Measurements from ENCODE around the gene GPR42. TPM values are rescaled to one million over a fixed set of nuclear protein-coding genes. Genes with fewer than 3 reads are reported as not detected.
A peak's percentile ranks its signal among the peaks of the same experiment; 100 is the strongest.

The GPR42 gene
- total RNA-seq, 1 experiment from 2014 or later = not detected

DNA sequence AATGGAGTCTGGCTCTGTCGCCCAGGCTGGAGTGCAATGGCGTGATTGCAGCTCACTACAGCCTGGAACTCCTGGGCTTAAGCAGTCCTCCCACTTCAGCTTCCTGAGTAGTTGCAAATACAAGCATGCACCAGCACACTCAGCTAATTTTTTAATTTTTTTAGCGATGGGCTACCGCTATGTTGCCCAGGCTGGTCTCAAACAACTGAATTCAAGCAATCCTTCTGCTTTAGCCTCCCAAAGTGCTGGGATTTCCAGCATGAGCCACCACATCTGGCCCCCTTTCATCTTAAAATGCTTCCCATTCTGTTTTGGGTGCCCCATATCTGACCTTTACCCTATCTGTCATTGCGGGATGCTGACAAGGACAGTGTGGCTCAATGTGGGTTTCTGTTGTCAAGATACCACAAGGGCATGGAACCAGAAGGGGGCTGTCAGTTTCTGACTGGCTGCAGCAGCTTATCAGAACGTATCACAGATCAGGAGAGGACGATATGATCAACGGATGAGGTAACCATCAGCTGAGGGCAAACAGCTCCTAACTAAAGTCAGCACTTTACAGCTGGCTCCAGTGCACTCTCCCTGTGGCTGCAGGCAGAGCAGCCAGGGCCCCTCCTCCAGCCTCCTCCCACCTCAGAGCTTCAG is 32.4 kb downstream of the GPR42 start:
- POLR2A ChIA-PET (ENCODE audit: low non-redundant PET) = no interaction called here
- Histone ChIP-seq H3K9me3 (ENCODE audit: low read depth, low read length, poor library complexity, severe bottlenecking) (no peaks in the 10 kb centered on the region), H3K27ac (ENCODE audit: low read depth, low read length, poor library complexity, severe bottlenecking) (no peak overlapping the region), H3K36me3 (ENCODE audit: insufficient read depth, low read length, poor library complexity, severe bottlenecking) (no peaks in the 10 kb centered on the region), H3K27me3 (replicated peaks; ENCODE audit: insufficient read depth, low read depth, low read length, poor library complexity) (peaks cover 2% of the 10 kb centered on the region), H3K4me3 (ENCODE audit: low read depth, low read length, poor library complexity, severe bottlenecking) (no peak overlapping the region), H3K4me1 (ENCODE audit: insufficient read depth, low read length, poor library complexity, severe bottlenecking) (no peaks in the 10 kb centered on the region)
- TF ChIP-seq, protein P1, sequence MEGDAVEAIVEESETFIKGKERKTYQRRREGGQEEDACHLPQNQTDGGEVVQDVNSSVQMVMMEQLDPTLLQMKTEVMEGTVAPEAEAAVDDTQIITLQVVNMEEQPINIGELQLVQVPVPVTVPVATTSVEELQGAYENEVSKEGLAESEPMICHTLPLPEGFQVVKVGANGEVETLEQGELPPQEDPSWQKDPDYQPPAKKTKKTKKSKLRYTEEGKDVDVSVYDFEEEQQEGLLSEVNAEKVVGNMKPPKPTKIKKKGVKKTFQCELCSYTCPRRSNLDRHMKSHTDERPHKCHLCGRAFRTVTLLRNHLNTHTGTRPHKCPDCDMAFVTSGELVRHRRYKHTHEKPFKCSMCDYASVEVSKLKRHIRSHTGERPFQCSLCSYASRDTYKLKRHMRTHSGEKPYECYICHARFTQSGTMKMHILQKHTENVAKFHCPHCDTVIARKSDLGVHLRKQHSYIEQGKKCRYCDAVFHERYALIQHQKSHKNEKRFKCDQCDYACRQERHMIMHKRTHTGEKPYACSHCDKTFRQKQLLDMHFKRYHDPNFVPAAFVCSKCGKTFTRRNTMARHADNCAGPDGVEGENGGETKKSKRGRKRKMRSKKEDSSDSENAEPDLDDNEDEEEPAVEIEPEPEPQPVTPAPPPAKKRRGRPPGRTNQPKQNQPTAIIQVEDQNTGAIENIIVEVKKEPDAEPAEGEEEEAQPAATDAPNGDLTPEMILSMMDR (conservative IDR thresholded peaks at IDR 0.05; ENCODE audit: low read depth, low read length) = no peak
- no peak for TF ChIP-seq EZH2 (IDR thresholded peaks at IDR 0.05; ENCODE audit: borderline replicate concordance, low read depth, low read length, poor library complexity, severe bottlenecking)
- BruUV-seq (replicated peaks) = no TSS peak
- intact Hi-C loops (cut with micrococcal nuclease; ENCODE audit: unreplicated experiment) = no loop called here
- CTCF ChIA-PET = no interaction called here
- DNase-seq (ENCODE audit: low spot score) = no peak

DNA sequence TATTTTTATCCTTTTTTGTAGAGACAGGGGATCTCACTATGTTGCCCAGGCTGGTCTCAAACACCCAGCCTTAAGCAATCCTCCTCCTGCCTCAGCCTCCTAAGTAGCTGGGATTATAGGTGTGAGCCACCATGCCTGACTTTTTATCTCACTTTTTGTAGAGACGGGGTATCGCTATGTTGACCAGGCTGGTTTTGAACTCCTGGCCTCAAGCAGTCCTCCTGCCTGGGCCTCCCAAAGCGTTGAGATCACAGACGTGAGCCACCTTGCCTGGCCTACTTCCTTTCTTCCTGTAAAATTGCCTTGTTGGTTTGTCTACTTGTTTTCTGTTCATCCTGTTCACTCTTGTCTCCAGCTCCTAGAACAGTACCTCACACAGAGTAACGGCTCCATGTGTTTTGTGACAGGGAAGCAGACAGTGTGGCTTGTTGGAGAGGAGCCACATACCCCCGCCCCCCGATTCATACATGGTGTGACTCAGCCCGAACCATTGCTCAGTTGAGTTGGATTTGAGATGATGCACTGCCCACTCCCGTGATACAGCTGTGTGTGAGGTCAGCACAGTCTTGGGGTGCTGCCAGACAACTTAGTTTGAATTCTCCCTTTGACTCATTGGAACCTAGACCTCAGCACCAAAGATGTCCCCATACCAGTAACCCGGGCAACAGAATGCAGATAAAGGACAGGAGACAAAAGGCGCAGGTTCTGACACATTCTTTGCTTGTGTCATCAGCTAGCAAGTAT is 34.2 kb downstream of the GPR42 start:
- no peak overlapping the region for H3K27ac ChIP-seq (ENCODE audit: low read depth, low read length, poor library complexity, severe bottlenecking)
- H3K27me3 ChIP-seq (replicated peaks; ENCODE audit: insufficient read depth, low read depth, low read length, poor library complexity) = peaks cover 20% of the 10 kb centered on the region
- H3K4me3 ChIP-seq (ENCODE audit: low read depth, low read length, poor library complexity, severe bottlenecking) = no peak overlapping the region
- intact Hi-C loops (cut with micrococcal nuclease; ENCODE audit: unreplicated experiment) = no loop called here
- TF ChIP-seq, protein P1 (conservative IDR thresholded peaks at IDR 0.05; ENCODE audit: low read depth, low read length) = no peak
- no peak for TF ChIP-seq EZH2 (IDR thresholded peaks at IDR 0.05; ENCODE audit: borderline replicate concordance, low read depth, low read length, poor library complexity, severe bottlenecking)
- ChIA-PET POLR2A (ENCODE audit: low non-redundant PET) (no interaction called here), CTCF (no interaction called here)
- H3K36me3 ChIP-seq (ENCODE audit: insufficient read depth, low read length, poor library complexity, severe bottlenecking) = no peaks in the 10 kb centered on the region
- no TSS peak for BruUV-seq (replicated peaks)
- no peaks in the 10 kb centered on the region for H3K4me1 ChIP-seq (ENCODE audit: insufficient read depth, low read length, poor library complexity, severe bottlenecking)
- DNase-seq (ENCODE audit: low spot score) = peak; percentile 19
- no peaks in the 10 kb centered on the region for H3K9me3 ChIP-seq (ENCODE audit: low read depth, low read length, poor library complexity, severe bottlenecking)

DNA sequence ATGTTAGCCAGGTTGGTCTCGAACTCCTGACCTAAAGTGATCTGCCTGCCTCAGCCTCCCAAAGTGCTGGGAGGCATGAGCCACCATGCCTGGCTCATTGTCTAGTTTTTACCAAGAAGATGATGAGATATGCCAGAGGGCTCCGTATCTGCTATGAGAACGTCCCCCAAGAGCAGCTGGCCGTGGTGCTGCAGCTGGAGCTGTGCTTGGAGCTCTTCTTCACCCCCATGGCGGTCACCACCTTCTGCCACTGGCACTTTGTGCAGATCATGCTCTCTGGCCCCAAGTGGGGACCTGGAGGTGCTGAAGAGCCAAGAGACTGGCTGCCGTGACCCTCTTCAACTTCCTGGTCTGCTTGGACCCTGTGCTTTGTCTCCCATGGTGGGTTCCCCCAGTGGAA is 36.8 kb downstream of the GPR42 start:
- ChIA-PET CTCF (no interaction called here), POLR2A (ENCODE audit: low non-redundant PET) (no interaction called here)
- DNase-seq (ENCODE audit: low spot score) = no peak
- BruUV-seq (replicated peaks) = no TSS peak
- no peaks in the 10 kb centered on the region for H3K36me3 ChIP-seq (ENCODE audit: insufficient read depth, low read length, poor library complexity, severe bottlenecking)
- no peaks in the 10 kb centered on the region for H3K9me3 ChIP-seq (ENCODE audit: low read depth, low read length, poor library complexity, severe bottlenecking)
- no peak overlapping the region for H3K27ac ChIP-seq (ENCODE audit: low read depth, low read length, poor library complexity, severe bottlenecking)
- H3K27me3 ChIP-seq (replicated peaks; ENCODE audit: insufficient read depth, low read depth, low read length, poor library complexity) = peaks cover 38% of the 10 kb centered on the region
- no peak overlapping the region for H3K4me3 ChIP-seq (ENCODE audit: low read depth, low read length, poor library complexity, severe bottlenecking)
- intact Hi-C loops (cut with micrococcal nuclease; ENCODE audit: unreplicated experiment) = no loop called here
- TF ChIP-seq EZH2 (IDR thresholded peaks at IDR 0.05; ENCODE audit: borderline replicate concordance, low read depth, low read length, poor library complexity, severe bottlenecking) = no peak
- TF ChIP-seq, protein P1 (conservative IDR thresholded peaks at IDR 0.05; ENCODE audit: low read depth, low read length) = no peak
- H3K4me1 ChIP-seq (ENCODE audit: insufficient read depth, low read length, poor library complexity, severe bottlenecking) = no peaks in the 10 kb centered on the region
